A549 treated with RU486 at 1 μM for 4 hours (cell line): Measurements from ENCODE around the gene TBC1D3B. TPM values are rescaled to one million over a fixed set of nuclear protein-coding genes. Genes with fewer than 3 reads are reported as not detected.

Experiments used
- total RNA-seq: library from RNA; stranded (reverse); fragments of 200-300 nt; extraction: Qiagen RNA extraction; gene quantifications from 5 replicates; pipeline ENCODE4 v1.2.3, GENCODE V29; 2022; ENCODE audit warnings: low read depth

TBC1D3B gene
- total RNA-seq: 0.74 to 3.4 TPM (median 2.4 TPM) in 5 replicates

GRCh38 chr17:36176536-36176935 is at the start of gene TBC1D3B:
TSS of gene TBC1D3B (minus strand) at chr17:36176636. CDS start at chr17:36175050, 1,586 bp downstream.

GRCh38 chr17:36210439-36211211 is 34.2 kb upstream of the TBC1D3B start, which contains the start of gene CCL4L2:
TSS of gene CCL4L2 (plus strand) at chr17:36211063.

Other genes with a start within 250 kb of the TBC1D3B start
- 2.2 to 4.6 TPM (median 3.4 TPM) in 5 replicates for gene RDM1, start 245.9 kb downstream of the TBC1D3B start, total RNA-seq
- not detected in 5 replicates for gene LYZL6, start 232.9 kb downstream of the TBC1D3B start, total RNA-seq
- gene CCL16, start 195.1 kb downstream of the TBC1D3B start, total RNA-seq: not detected in 5 replicates
- not detected in 5 replicates for gene CCL14, start 189.9 kb downstream of the TBC1D3B start, total RNA-seq
- not detected in 5 replicates for gene CCL15, start 175.1 kb downstream of the TBC1D3B start, total RNA-seq
- not detected in 5 replicates for gene CCL23, start 158.7 kb downstream of the TBC1D3B start, total RNA-seq
- gene CCL18, start 112.4 kb downstream of the TBC1D3B start, total RNA-seq: not detected in 5 replicates
- gene CCL3, start 86.5 kb downstream of the TBC1D3B start, total RNA-seq: not detected in 5 replicates
- not detected in 5 replicates for gene CCL4, start 72.8 kb downstream of the TBC1D3B start, total RNA-seq
- gene CCL3L1, start 20.1 kb upstream of the TBC1D3B start, total RNA-seq: not detected in 5 replicates
- not detected in 5 replicates for gene CCL4L2, start 34.4 kb upstream of the TBC1D3B start, total RNA-seq
- gene TBC1D3I, start 87.9 kb upstream of the TBC1D3B start, total RNA-seq: 0.13 to 0.41 TPM (median 0.23 TPM) in 5 replicates
- 0.07 TPM in 1 of 5 replicates, not detected in the others for gene TBC1D3G, start 147.2 kb upstream of the TBC1D3B start, total RNA-seq
- gene TBC1D3H, start 211.8 kb upstream of the TBC1D3B start, total RNA-seq: not detected in 5 replicates